Measurements from ENCODE around the gene NPAS3. TPM values are rescaled to one million over a fixed set of nuclear protein-coding genes. Genes with fewer than 3 reads are reported as not detected.

The NPAS3 gene
- total and polyA plus RNA-seq, 2 donors (not counting 1 experiment from before 2014, with no cell fraction given): 0.10 to 0.50 TPM

- no peaks in the 10 kb centered on the region for H4K20me1 ChIP-seq (ENCODE audit: control insufficient read depth, extremely low read depth, insufficient read depth, low read length)
- no peak overlapping the region for H3K4me3 ChIP-seq (replicated peaks in 1 of 4; ENCODE audit: control extremely low read depth in 1 of 4, insufficient read depth in 1 of 4, low read depth in 3 of 4, low read length in 4 of 4)
- H3K9ac ChIP-seq (ENCODE audit: insufficient read depth, low read length): no peak overlapping the region
- TF ChIP-seq CTCF (conservative IDR thresholded peaks at IDR 0.05 in 1 of 2, IDR thresholded peaks at IDR 0.05 in 1 of 2; ENCODE audit: low read depth in 1 of 2, low read length in 2 of 2) (no peak), EZH2 (IDR thresholded peaks at IDR 0.05; ENCODE audit: low read length, missing control alignments) (no peak)
- no peaks in the 10 kb centered on the region for H3K79me2 ChIP-seq (ENCODE audit: control insufficient read depth, insufficient read depth, low read length)
- H3K9me3 ChIP-seq (ENCODE audit: control insufficient read depth, insufficient read depth, low read depth, low read length): no peaks in the 10 kb centered on the region
- H3K27ac ChIP-seq (ENCODE audit: insufficient read depth, low read length): no peak overlapping the region
- H3K27me3 ChIP-seq (ENCODE audit: control insufficient read depth, insufficient read depth, low read length): no peaks in the 10 kb centered on the region
- H2AFZ ChIP-seq (ENCODE audit: low read length): no peak overlapping the region
- peak in 1 of 2 donors; percentile 29 for DNase-seq (ENCODE audit: low read depth in 2 of 2)
- no peak overlapping the region for H3K4me2 ChIP-seq (ENCODE audit: extremely low read depth, insufficient read depth, low read length)
- H3K4me1 ChIP-seq (ENCODE audit: control insufficient read depth, extremely low read depth, insufficient read depth, low read length): no peaks in the 10 kb centered on the region
- H3K36me3 ChIP-seq (ENCODE audit: control insufficient read depth, insufficient read depth, low read length): no peaks in the 10 kb centered on the region
Measured at GRCh38 chr14:33451211-33451610, 512.5 kb downstream of the NPAS3 start.

GRCh38 chr14:33452995-33453394 is 514.3 kb downstream of the NPAS3 start:
- Histone ChIP-seq H3K9me3 (ENCODE audit: control insufficient read depth, insufficient read depth, low read depth, low read length) (no peaks in the 10 kb centered on the region), H3K79me2 (ENCODE audit: control insufficient read depth, insufficient read depth, low read length) (no peaks in the 10 kb centered on the region), H3K9ac (ENCODE audit: insufficient read depth, low read length) (no peak overlapping the region), H3K4me3 (replicated peaks in 1 of 4; ENCODE audit: control extremely low read depth in 1 of 4, insufficient read depth in 1 of 4, low read depth in 3 of 4, low read length in 4 of 4) (no peak overlapping the region), H3K27ac (ENCODE audit: insufficient read depth, low read length) (no peak overlapping the region), H3K4me1 (ENCODE audit: control insufficient read depth, extremely low read depth, insufficient read depth, low read length) (no peaks in the 10 kb centered on the region), H2AFZ (ENCODE audit: low read length) (no peak overlapping the region), H3K36me3 (ENCODE audit: control insufficient read depth, insufficient read depth, low read length) (no peaks in the 10 kb centered on the region), H3K27me3 (ENCODE audit: control insufficient read depth, insufficient read depth, low read length) (no peaks in the 10 kb centered on the region), H4K20me1 (ENCODE audit: control insufficient read depth, extremely low read depth, insufficient read depth, low read length) (no peaks in the 10 kb centered on the region), H3K4me2 (ENCODE audit: extremely low read depth, insufficient read depth, low read length) (no peak overlapping the region)
- TF ChIP-seq EZH2 (IDR thresholded peaks at IDR 0.05; ENCODE audit: low read length, missing control alignments) (no peak), CTCF (conservative IDR thresholded peaks at IDR 0.05 in 1 of 2, IDR thresholded peaks at IDR 0.05 in 1 of 2; ENCODE audit: low read depth in 1 of 2, low read length in 2 of 2) (no peak)
- DNase-seq (ENCODE audit: low read depth in 2 of 2): no peak

- H2AFZ ChIP-seq (ENCODE audit: low read length): no peak overlapping the region
- no peak overlapping the region for H3K27ac ChIP-seq (ENCODE audit: insufficient read depth, low read length)
- no peak overlapping the region for H3K4me3 ChIP-seq (replicated peaks in 1 of 4; ENCODE audit: control extremely low read depth in 1 of 4, insufficient read depth in 1 of 4, low read depth in 3 of 4, low read length in 4 of 4)
- H3K79me2 ChIP-seq (ENCODE audit: control insufficient read depth, insufficient read depth, low read length): no peaks in the 10 kb centered on the region
- peak in 1 of 2 donors; percentile 17 for DNase-seq (ENCODE audit: low read depth in 2 of 2)
- H3K4me2 ChIP-seq (ENCODE audit: extremely low read depth, insufficient read depth, low read length): no peak overlapping the region
- H3K27me3 ChIP-seq (ENCODE audit: control insufficient read depth, insufficient read depth, low read length): no peaks in the 10 kb centered on the region
- H3K9ac ChIP-seq (ENCODE audit: insufficient read depth, low read length): no peak overlapping the region
- no peaks in the 10 kb centered on the region for H3K4me1 ChIP-seq (ENCODE audit: control insufficient read depth, extremely low read depth, insufficient read depth, low read length)
- no peaks in the 10 kb centered on the region for H3K9me3 ChIP-seq (ENCODE audit: control insufficient read depth, insufficient read depth, low read depth, low read length)
- no peaks in the 10 kb centered on the region for H4K20me1 ChIP-seq (ENCODE audit: control insufficient read depth, extremely low read depth, insufficient read depth, low read length)
- H3K36me3 ChIP-seq (ENCODE audit: control insufficient read depth, insufficient read depth, low read length): no peaks in the 10 kb centered on the region
- TF ChIP-seq EZH2 (IDR thresholded peaks at IDR 0.05; ENCODE audit: low read length, missing control alignments): no peak
Measured at GRCh38 chr14:33454022-33454595, 515.4 kb downstream of the NPAS3 start.
